Left hindlimb (tissue), 1 donor: Measurements from ENCODE around the gene INCENP.
A peak's percentile ranks its signal among the peaks of the same experiment; 100 is the strongest.
"Not testable (repeated sequence)": the region's sequence is repeated elsewhere in the genome, so short reads cannot be mapped to it uniquely, and the experiment has no call there.

Source experiments
- DNase-seq: peaks from one replicate; pipeline ENCODE4 v3.0.0-alpha.2; 2018

INCENP gene

GRCh38 chr11:62123669-62124185, at the start of gene INCENP:
INCENP (plus strand) TSS chr11:62124011; CDS start chr11:62128162, 4,151 bp downstream.
- DNase-seq: peak; percentile 98

GRCh38 chr11:62075438-62075837, 48.4 kb upstream of the INCENP start:
- no peak for DNase-seq

GRCh38 chr11:62077132-62077531, 46.7 kb upstream of the INCENP start:
- no peak for DNase-seq

- peak; percentile 78 for DNase-seq
Observed at GRCh38 chr11:62081378-62082291, 42.2 kb upstream of the INCENP start.

GRCh38 chr11:62082292-62082657, 41.5 kb upstream of the INCENP start:
- DNase-seq: no peak

- not testable (repeated sequence) for DNase-seq
Observed at GRCh38 chr11:62084801-62085200, 39.0 kb upstream of the INCENP start.

GRCh38 chr11:62087694-62088093, 36.1 kb upstream of the INCENP start:
- no peak for DNase-seq

- no peak for DNase-seq
Observed at GRCh38 chr11:62088331-62088933, 35.4 kb upstream of the INCENP start.

GRCh38 chr11:62103141-62103540, 20.7 kb upstream of the INCENP start:
- no peak for DNase-seq

GRCh38 chr11:62103986-62104385, 19.8 kb upstream of the INCENP start:
- DNase-seq: no peak

- DNase-seq: no peak
Observed at GRCh38 chr11:62104816-62105653, 18.8 kb upstream of the INCENP start.

- DNase-seq: no peak
Observed at GRCh38 chr11:62105667-62106191, 18.1 kb upstream of the INCENP start.

- no peak for DNase-seq
Observed at GRCh38 chr11:62108017-62108750, 15.6 kb upstream of the INCENP start.

GRCh38 chr11:62108971-62109404, 14.8 kb upstream of the INCENP start:
- no peak for DNase-seq

GRCh38 chr11:62115085-62115694, 8.6 kb upstream of the INCENP start:
- DNase-seq: no peak

- no peak for DNase-seq
Observed at GRCh38 chr11:62116451-62116850, 7.4 kb upstream of the INCENP start.

- DNase-seq: no peak
Observed at GRCh38 chr11:62119569-62119968, 4.2 kb upstream of the INCENP start.

- DNase-seq: no peak
Observed at GRCh38 chr11:62120001-62120400, 3.8 kb upstream of the INCENP start.

- DNase-seq: no peak
Observed at GRCh38 chr11:62120431-62120830, 3.4 kb upstream of the INCENP start.

- no peak for DNase-seq
Observed at GRCh38 chr11:62122076-62122475, 1.7 kb upstream of the INCENP start.
